Right renal pelvis (tissue), 4 donors: Measurements from ENCODE around the gene CBX1. TPM values are rescaled to one million over a fixed set of nuclear protein-coding genes. Genes with fewer than 3 reads are reported as not detected.
A peak's percentile ranks its signal among the peaks of the same experiment; 100 is the strongest.
"Not testable (repeated sequence)": the region's sequence is repeated elsewhere in the genome, so short reads cannot be mapped to it uniquely, and the experiment has no call there.

Source experiments
- DNase-seq, 4 donors: peaks; one replicate each; pipeline ENCODE4 v3.0.0-alpha.2; 2013; ENCODE audit warnings: low read depth in 4 of 4, low spot score in 3 of 4, missing footprints in 1 of 4
- polyA plus RNA-seq, 4 donors: library from polyadenylated mRNA; unstranded; fragments of 120-200 nt; gene quantifications; one replicate each; pipeline ENCODE4 v1.2.1, GENCODE V29; 2013; ENCODE audit not compliant: insufficient read length in 4 of 4

Gene CBX1
- polyA plus RNA-seq, 4 donors = 180 to 203 (median 189) TPM

- DNase-seq = no peak
These were observed 22.6 kb upstream of the CBX1 start for GRCh38 chr17:48123776-48124388.

GRCh38 chr17:48123111-48123510 is 21.8 kb upstream of the CBX1 start:
- DNase-seq = no peak

- DNase-seq = no peak
These were observed 21.4 kb upstream of the CBX1 start for GRCh38 chr17:48122665-48123045.

- no peak for DNase-seq
These were observed 20.8 kb upstream of the CBX1 start for GRCh38 chr17:48121923-48122664.

GRCh38 chr17:48113201-48113676 is 12.0 kb upstream of the CBX1 start:
- no peak for DNase-seq

GRCh38 chr17:48111937-48112241 is 10.6 kb upstream of the CBX1 start:
- no peak for DNase-seq

GRCh38 chr17:48110761-48111160 is 9.5 kb upstream of the CBX1 start:
- DNase-seq = no peak

- DNase-seq = peak; percentile 81 to 83 (median 83)
These were observed 6.1 kb upstream of the CBX1 start, which contains the start of gene SNX11 for GRCh38 chr17:48107137-48108055. TSS of gene SNX11 (plus strand) at chr17:48107766. CDS start at chr17:48112044, 4,278 bp downstream.

- DNase-seq = no peak
These were observed 5.5 kb upstream of the CBX1 start for GRCh38 chr17:48106802-48107136.

GRCh38 chr17:48104440-48104839 is 3.2 kb upstream of the CBX1 start:
- DNase-seq = no peak

GRCh38 chr17:48102798-48103715 is 1.8 kb upstream of the CBX1 start:
- DNase-seq = no peak

- DNase-seq = no peak
These were observed 919 bp upstream of the CBX1 start for GRCh38 chr17:48102043-48102750.

- peak in 2 of 4 donors; percentile 52 to 59 for DNase-seq
These were observed 677 bp downstream of the CBX1 start for GRCh38 chr17:48100591-48101011.

- no peak for DNase-seq
These were observed 1.1 kb downstream of the CBX1 start for GRCh38 chr17:48100160-48100559.

GRCh38 chr17:48095611-48096010 is 5.7 kb downstream of the CBX1 start:
- no peak for DNase-seq

GRCh38 chr17:48093341-48094045 is 7.8 kb downstream of the CBX1 start:
- DNase-seq = no peak

GRCh38 chr17:48084932-48085331 is 16.3 kb downstream of the CBX1 start:
- no peak for DNase-seq

GRCh38 chr17:48081858-48082257 is 19.4 kb downstream of the CBX1 start:
- no peak for DNase-seq

GRCh38 chr17:48077152-48077551 is 24.1 kb downstream of the CBX1 start:
- not testable (repeated sequence) for DNase-seq
